Naive thymus-derived CD8-positive, alpha-beta T cell (primary cell): ENCODE results near the gene ESYT2. TPM values are rescaled to one million over a fixed set of nuclear protein-coding genes. Genes with fewer than 3 reads are reported as not detected.

ENCODE experiments used
- ATAC-seq, 2 donors: fragments of 150-1000 bp; cut with Tn5 transposase in 1 of 2; sonication (Bioruptor Pico), chemical (Tn5 transposase) in 1 of 2; 1 replicate in 1 of 2; 2 replicates in 1 of 2; pipeline ENCODE4 v1.10.0; 2021; ENCODE audit warnings: mild to moderate bottlenecking in 2 of 2, moderate library complexity in 2 of 2
- POLR2A ChIA-PET: fragments of 350-600 bp; sonication (Branson Sonifier 250); formaldehyde crosslinking; loops from one replicate; lab custom pipeline; 2021; ENCODE audit warnings: antibody characterized with exemption; lab: Charles Lee
- DNase-seq, 10 donors: peaks; one replicate each; pipeline versions ENCODE4 v3.0.0 to v3.0.0-alpha.2; 2020 to 2022
- H3K27ac Mint-ChIP-seq, 10 donors: one replicate each; pipeline ENCODE4 v1.8.0; 2020 to 2022; ENCODE audit warnings: mild to moderate bottlenecking in 10 of 10, mixed read lengths in 10 of 10, moderate library complexity in 4 of 10, inconsistent platforms in 1 of 10
- H3K27me3 Mint-ChIP-seq, 5 donors: one replicate each; pipeline ENCODE4 v1.8.0; 2021 to 2022; ENCODE audit warnings: mixed read lengths in 5 of 5
- H3K36me3 Mint-ChIP-seq, 3 donors: one replicate each; pipeline ENCODE4 v1.8.0; 2020 to 2022; ENCODE audit warnings: mixed read lengths in 3 of 3, mild to moderate bottlenecking in 2 of 3, inconsistent platforms in 1 of 3
- H3K4me1 Mint-ChIP-seq, 4 donors: one replicate each; pipeline ENCODE4 v1.8.0; 2021 to 2022; ENCODE audit warnings: mixed read lengths in 4 of 4
- H3K4me3 Mint-ChIP-seq, 10 donors: one replicate each; pipeline ENCODE4 v1.8.0; 2020 to 2022; ENCODE audit warnings: mild to moderate bottlenecking in 10 of 10, mixed read lengths in 10 of 10, moderate library complexity in 6 of 10, inconsistent platforms in 1 of 10
- H3K9me3 Mint-ChIP-seq, 9 donors: one replicate each; pipeline ENCODE4 v1.8.0; 2020 to 2022; ENCODE audit warnings: mixed read lengths in 9 of 9, mild to moderate bottlenecking in 3 of 9, inconsistent platforms in 1 of 9, moderate library complexity in 1 of 9
- polyA plus RNA-seq, 3 donors: library from polyadenylated mRNA; unstranded; fragments of 300-500 nt; fragmentation: Illumina TruSeq; gene quantifications; one replicate each; pipeline ENCODE4 v1.2.3, GENCODE V29; 2021
- total RNA-seq, 8 experiments: library from RNA in 2 of 8; stranded (reverse) in 2 of 8; gene quantifications; one replicate each; pipeline ENCODE4 v1.2.3 and lab custom pipeline; 2021 to 2026

ESYT2 gene
- total and polyA plus RNA-seq, 5 experiments from 2014 or later: 58.6 to 105 (median 93.3) TPM

GRCh38 chr7:158689488-158689887 is 139.8 kb downstream of the ESYT2 start:
- POLR2A ChIA-PET: no interaction called here
- ATAC-seq (no peak), DNase-seq (no peak)
- no peaks in the 10 kb centered on the region for H3K4me1 Mint-ChIP-seq
- no peaks in the 10 kb centered on the region for H3K9me3 Mint-ChIP-seq
- no peak overlapping the region for H3K27ac Mint-ChIP-seq
- peaks cover 0 to 25% (median 16%) of the 10 kb centered on the region in 3 donors for H3K36me3 Mint-ChIP-seq
- H3K27me3 Mint-ChIP-seq: no peaks in the 10 kb centered on the region
- no peak overlapping the region for H3K4me3 Mint-ChIP-seq

GRCh38 chr7:158687406-158687805 is 141.9 kb downstream of the ESYT2 start:
- Mint-ChIP-seq H3K36me3 (peaks cover 5 to 35% (median 22%) of the 10 kb centered on the region in 3 donors), H3K27me3 (no peaks in the 10 kb centered on the region), H3K4me1 (no peaks in the 10 kb centered on the region), H3K4me3 (no peak overlapping the region), H3K27ac (no peak overlapping the region), H3K9me3 (no peaks in the 10 kb centered on the region)
- ATAC-seq (no peak), DNase-seq (no peak)
- POLR2A ChIA-PET: no interaction called here

GRCh38 chr7:158685693-158686092 is 143.6 kb downstream of the ESYT2 start:
- Mint-ChIP-seq H3K36me3 (peaks cover 5 to 30% (median 22%) of the 10 kb centered on the region in 3 donors), H3K4me1 (no peaks in the 10 kb centered on the region), H3K9me3 (no peaks in the 10 kb centered on the region), H3K27me3 (no peaks in the 10 kb centered on the region), H3K4me3 (no peak overlapping the region), H3K27ac (no peak overlapping the region)
- no peak for ATAC-seq
- no peak for DNase-seq
- POLR2A ChIA-PET: no interaction called here

- Mint-ChIP-seq H3K4me1 (peaks cover 2 to 12% (median 9%) of the 10 kb centered on the region in 4 donors), H3K4me3 (no peak overlapping the region), H3K36me3 (peaks cover 5 to 28% (median 20%) of the 10 kb centered on the region in 3 donors), H3K9me3 (no peaks in the 10 kb centered on the region), H3K27me3 (no peaks in the 10 kb centered on the region), H3K27ac (no peak overlapping the region)
- no peak for DNase-seq
- ATAC-seq: no peak
- POLR2A ChIA-PET: no interaction called here
These were observed 145.0 kb downstream of the ESYT2 start for GRCh38 chr7:158684329-158684728.

GRCh38 chr7:158683541-158683940 is 145.8 kb downstream of the ESYT2 start:
- Mint-ChIP-seq H3K27ac (no peak overlapping the region), H3K36me3 (peaks cover 5 to 26% (median 24%) of the 10 kb centered on the region in 3 donors)
- no peak for ATAC-seq

GRCh38 chr7:158682456-158682855 is 146.9 kb downstream of the ESYT2 start:
- POLR2A ChIA-PET: no interaction called here
- H3K27me3 Mint-ChIP-seq: no peaks in the 10 kb centered on the region
- H3K27ac Mint-ChIP-seq: no peak overlapping the region
- H3K4me3 Mint-ChIP-seq: no peak overlapping the region
- peaks cover 2 to 14% (median 9%) of the 10 kb centered on the region in 4 donors for H3K4me1 Mint-ChIP-seq
- no peaks in the 10 kb centered on the region for H3K9me3 Mint-ChIP-seq
- H3K36me3 Mint-ChIP-seq: peaks cover 5 to 20% (median 20%) of the 10 kb centered on the region in 3 donors
- no peak for ATAC-seq
- DNase-seq: no peak

More at GRCh38 chr7:158683541-158683940, 145.8 kb downstream of the ESYT2 start:
- no peak overlapping the region for H3K4me3 Mint-ChIP-seq
- H3K9me3 Mint-ChIP-seq: no peaks in the 10 kb centered on the region
- no peaks in the 10 kb centered on the region for H3K27me3 Mint-ChIP-seq
- peaks cover 2 to 14% (median 9%) of the 10 kb centered on the region in 4 donors for H3K4me1 Mint-ChIP-seq
- no peak for DNase-seq
- POLR2A ChIA-PET: no interaction called here

Other genes starting within 250 kb of the ESYT2 start
- under 1 TPM; 0.78 to 0.99 TPM for gene PTPRN2, start 241.7 kb downstream of the ESYT2 start, total RNA-seq
- gene PTPRN2, start 241.7 kb downstream of the ESYT2 start, polyA plus RNA-seq: 1 to 10 TPM in 2 of 3 donors, under 1 TPM in 1; 0.69 to 1.5 (median 1.4) TPM
- gene NCAPG2, start 124.7 kb downstream of the ESYT2 start, total RNA-seq: 1 to 10 TPM; 6.7 to 7.7 TPM
- gene NCAPG2, start 124.7 kb downstream of the ESYT2 start, polyA plus RNA-seq: 1 to 10 TPM; 2.4 to 3.7 (median 2.6) TPM
- 10 to 100 TPM; 16.3 to 19.0 TPM for gene DYNC2I1, start 27.0 kb upstream of the ESYT2 start, total RNA-seq
- gene DYNC2I1, start 27.0 kb upstream of the ESYT2 start, polyA plus RNA-seq: 10 to 100 TPM; 14.1 to 22.1 (median 19.8) TPM